GM11168 (cell line): ENCODE measurements around the gene TRIO.

ENCODE experiments used
- in situ Hi-C: fragments of 300-500 bp; cut with MboI; formaldehyde crosslinking; loops from one replicate; pipeline ENCODE4 v1.12.0; 2022; ENCODE audit warnings: low sequenced_read_pairs; ENCODE audit not compliant: unreplicated experiment

Gene TRIO

GRCh38 chr5:14472986-14473567, 329.9 kb downstream of the TRIO start:
- in situ Hi-C loops = no loop called here

DNA sequence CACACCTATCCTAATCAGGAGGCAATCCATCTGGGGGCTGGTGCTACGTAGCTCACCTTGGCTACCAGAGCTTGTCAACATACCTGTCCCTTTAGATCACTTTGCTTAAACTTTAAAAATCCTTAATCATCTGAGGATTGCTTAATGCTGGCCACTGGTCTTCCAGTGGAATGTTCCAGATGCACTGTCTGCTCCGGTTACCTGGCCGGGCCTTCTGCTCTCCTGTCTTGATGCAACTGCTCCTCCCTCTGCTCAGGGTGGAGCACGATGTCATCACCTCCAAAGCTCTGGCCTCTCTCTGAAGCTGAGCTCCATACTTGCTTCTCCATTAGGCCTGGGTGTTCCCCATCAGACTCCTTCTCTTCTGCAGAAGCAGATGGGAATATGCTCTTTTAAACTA, 331.9 kb downstream of the TRIO start:
- in situ Hi-C loops = no loop called here

- in situ Hi-C loops = no loop called here
These were observed 333.8 kb downstream of the TRIO start for GRCh38 chr5:14476786-14477435.

GRCh38 chr5:14479143-14479696, 336.1 kb downstream of the TRIO start:
- in situ Hi-C loops = no loop called here

GRCh38 chr5:14481349-14481748, 338.2 kb downstream of the TRIO start:
- in situ Hi-C loops = no loop called here

DNA sequence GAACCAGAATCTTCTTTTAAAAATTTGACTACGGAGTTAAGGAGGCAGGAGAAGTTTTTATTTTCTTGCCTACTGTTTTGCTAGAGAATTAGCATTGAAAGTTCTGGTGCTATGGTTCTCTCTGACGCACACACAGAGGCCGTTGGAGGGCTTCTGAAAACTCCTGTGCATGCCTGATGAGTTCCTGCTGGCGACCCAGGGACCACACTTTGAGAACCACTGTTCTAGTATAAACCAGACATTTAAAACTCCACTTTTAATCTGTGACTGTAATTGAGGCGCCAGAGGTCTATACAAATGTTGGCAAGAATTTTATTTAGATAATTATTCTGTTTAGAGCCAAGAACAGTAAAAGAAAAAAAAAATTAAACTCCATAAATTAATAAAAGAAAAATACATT, 338.9 kb downstream of the TRIO start:
- in situ Hi-C loops = no loop called here

DNA sequence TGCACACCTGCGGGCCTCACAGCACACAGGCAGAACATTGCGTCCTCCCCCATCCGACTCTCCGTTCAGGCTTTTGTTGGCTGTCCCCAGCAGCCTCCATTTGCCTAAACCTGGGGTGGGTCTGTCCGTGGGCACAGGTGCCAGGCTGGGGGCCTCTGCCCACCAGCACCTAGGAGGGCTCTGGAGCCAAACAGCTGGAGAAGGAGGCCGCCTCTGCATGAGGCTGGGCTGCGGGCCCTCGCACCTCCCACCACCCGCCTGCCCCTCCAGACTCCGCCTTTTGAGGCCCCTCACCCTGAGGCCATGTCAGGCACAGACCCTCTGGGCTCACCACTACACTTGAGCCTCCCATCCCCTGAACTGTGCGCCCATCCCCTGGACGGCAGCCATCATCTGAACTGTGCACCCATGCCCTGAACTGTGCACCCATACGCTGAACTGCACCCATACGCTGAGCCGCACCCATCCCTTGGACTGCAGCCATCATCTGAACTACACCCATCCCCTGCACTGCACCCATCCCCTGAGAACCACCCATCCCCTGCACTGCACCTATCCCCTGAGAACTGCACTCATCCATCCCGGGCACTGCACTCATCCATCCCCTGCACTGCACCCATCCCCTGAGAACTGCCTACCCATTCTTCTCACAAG, 340.5 kb downstream of the TRIO start:
- in situ Hi-C loops = no loop called here

GRCh38 chr5:14486486-14486885, 343.3 kb downstream of the TRIO start:
- in situ Hi-C loops = no loop called here

DNA sequence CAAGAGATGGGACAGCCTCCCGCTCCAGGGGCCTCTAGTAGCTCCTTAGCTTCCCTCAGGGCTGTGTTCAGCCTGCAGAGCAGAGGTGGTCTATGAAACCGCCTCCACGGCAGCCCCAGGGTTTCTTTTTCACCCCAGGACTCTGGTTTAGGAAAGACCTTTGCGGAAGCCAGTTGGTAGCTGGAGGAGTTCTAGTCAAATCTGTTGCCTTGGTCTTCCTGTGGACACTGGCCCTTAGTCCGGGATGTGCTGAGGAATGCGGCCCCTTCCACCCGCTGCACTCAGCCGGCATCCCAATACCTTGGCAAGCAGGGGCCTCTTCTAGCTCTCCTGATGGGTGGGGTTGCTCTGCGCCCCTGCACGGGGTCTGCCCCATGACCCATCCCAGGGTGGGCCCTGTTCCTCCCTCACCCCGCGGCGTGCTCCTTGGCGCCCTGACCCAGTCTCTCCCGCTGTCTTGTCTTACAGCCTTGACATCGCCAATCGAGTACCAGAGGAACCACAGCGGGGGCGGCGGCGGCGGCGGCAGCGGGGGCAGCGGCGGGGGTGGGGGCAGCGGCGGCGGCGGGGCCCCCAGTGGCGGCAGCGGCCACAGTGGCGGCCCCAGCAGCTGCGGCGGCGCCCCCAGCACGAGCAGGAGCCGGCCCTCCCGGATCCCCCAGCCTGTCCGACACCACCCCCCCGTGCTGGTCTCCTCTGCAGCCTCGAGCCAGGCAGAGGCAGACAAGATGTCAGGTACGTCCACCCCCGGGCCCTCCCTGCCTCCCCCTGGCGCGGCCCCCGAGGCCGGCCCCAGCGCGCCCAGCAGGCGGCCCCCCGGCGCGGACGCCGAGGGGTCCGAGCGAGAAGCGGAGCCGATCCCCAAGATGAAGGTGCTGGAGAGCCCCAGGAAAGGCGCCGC, 344.1 kb downstream of the TRIO start:
- in situ Hi-C loops = no loop called here

DNA sequence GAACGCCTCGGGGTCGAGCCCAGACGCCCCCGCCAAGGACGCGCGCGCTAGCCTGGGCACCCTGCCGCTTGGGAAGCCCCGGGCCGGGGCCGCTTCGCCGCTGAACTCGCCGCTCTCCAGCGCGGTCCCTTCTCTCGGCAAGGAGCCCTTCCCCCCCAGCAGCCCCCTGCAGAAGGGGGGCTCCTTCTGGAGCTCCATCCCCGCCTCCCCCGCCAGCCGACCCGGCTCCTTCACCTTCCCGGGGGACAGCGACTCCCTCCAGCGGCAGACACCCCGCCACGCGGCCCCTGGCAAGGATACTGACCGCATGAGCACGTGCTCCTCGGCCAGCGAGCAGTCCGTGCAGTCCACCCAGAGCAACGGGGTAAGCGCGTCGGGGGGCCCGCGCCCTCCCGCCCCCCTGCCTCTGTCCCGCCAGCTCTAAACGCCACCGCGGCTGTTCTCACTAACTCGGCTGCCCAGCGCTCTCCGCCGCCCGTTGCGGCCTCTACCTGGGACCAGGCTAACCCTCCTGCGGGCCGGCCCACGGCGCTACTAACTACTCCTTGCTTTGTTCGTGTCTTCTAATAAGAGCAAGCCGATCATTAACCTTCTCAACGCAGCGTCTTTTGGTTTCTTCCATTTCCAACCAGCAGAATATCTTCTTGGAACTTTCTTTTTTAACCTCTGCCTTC, 344.9 kb downstream of the TRIO start:
- in situ Hi-C loops = no loop called here

GRCh38 chr5:14488709-14489108, 345.6 kb downstream of the TRIO start:
- in situ Hi-C loops = no loop called here

DNA sequence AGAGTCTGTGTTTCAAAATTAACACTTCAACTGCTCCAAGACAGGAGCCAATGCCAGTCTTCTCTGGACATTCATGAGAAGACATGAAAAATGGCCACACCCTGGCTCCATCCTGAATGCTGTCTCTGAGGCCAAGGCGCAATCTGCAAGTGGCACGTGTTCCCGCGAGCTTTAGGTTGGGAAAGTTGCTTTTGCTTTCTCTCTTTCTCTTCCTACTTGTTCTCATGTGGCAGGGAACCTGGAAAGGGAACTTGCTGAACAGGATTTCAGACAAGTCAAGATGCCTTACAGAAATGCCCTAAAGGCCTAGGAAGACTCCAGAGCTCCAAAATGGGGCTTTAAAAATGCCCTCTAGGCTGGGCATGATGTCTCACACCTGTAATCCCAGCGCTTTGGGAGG, 346.5 kb downstream of the TRIO start:
- in situ Hi-C loops = no loop called here

- in situ Hi-C loops = no loop called here
These were observed 347.2 kb downstream of the TRIO start for GRCh38 chr5:14490309-14490711.

DNA sequence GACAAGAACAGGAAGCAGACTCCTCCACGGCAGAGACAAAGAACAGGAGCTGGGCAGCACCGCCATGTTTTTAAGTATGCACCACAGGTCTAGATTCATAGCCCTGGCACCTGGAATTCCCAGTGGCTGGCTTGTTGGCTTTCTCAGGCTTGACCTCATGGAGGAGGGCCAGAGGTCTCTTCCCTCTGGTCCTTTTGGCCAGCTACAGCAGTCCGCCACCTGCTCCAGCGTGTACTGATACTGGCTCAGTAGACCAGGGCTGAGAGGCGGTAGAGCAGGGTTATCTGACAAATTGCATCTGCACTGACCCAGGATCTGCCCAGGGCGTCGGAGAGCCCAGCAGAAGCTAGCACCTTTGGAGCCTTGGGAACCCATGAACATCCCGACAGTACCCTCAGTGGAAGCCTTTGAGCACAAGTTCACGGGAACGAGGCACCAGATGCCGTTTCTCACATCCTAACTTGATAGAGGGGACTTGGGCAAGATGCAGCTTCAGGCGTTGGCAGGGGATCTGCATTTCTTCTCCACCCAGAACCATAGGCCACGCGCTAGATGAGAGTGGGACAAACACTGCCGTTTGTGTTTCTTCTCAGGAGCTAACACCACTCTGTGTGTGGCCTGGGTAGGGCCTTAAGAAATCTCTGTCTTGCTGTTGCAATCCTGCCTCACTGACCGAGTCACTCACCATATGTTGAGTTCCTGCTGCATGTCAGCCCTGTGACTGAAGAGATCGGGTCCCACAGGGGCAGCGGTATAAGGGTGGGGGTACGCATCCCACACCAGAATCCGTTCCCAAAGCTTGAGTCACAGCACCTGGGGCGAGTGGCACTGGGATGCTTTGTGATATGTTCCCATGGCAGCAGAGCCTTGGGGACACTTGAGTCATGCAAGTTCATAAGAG, 348.1 kb downstream of the TRIO start:
- in situ Hi-C loops = no loop called here

GRCh38 chr5:14492331-14492964, 349.3 kb downstream of the TRIO start:
- in situ Hi-C loops = no loop called here

GRCh38 chr5:14495301-14495700, 352.2 kb downstream of the TRIO start:
- in situ Hi-C loops = no loop called here

DNA sequence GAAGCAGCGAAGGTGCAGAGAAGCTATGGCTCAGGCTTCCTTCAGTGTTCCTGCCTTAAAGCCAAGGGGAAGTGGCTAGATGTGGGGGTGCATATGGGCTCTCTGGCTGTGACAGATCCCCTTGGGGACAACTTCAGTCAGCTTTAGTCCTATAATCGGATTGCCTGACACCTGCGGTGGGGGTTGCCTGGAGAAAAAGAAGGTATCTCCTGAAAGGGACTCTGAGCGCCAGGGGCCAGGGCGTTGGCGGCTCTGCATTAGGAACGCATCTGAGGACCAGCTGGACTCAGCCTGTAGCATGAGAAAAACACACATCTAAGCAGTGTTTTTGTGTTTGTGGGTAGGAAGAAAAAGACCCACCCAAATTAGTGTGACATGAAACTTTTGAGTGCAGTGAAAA, 354.2 kb downstream of the TRIO start:
- in situ Hi-C loops = no loop called here
